ENCODE data around the gene ALKBH3.

GRCh38 chr11:43934601-43935423, 54.2 kb downstream of the ALKBH3 start:
- TF ChIP-seq CTCF (IDR thresholded peaks at IDR 0.05; ENCODE audit: borderline replicate concordance, extremely low read depth, low read length, poor library complexity, severe bottlenecking) (no peak), EZH2 (IDR thresholded peaks at IDR 0.05; ENCODE audit: borderline replicate concordance, low read depth, low read length, severe bottlenecking) (no peak)

All from DND-41 (cell line).